Ishikawa (cell line): ENCODE results near the gene ADAM17.

Experiments
- CEBPB ChIP-seq: IDR thresholded peaks from 2 replicates; pipeline ENCODE4 v1.6.1; 2012
- CREB1 ChIP-seq: IDR thresholded peaks from 2 replicates; pipeline ENCODE4 v1.6.1; 2012; ENCODE audit warnings: low read depth
- EGR1 ChIP-seq: IDR thresholded peaks from 2 replicates; pipeline ENCODE4 v1.6.1; 2012
- EP300 ChIP-seq: IDR thresholded peaks from 2 replicates; pipeline ENCODE4 v1.6.1; 2012; ENCODE audit warnings: borderline replicate concordance
- FOXM1 ChIP-seq: IDR thresholded peaks from 2 replicates; pipeline ENCODE4 v1.6.1; 2012; ENCODE audit warnings: low read depth, borderline replicate concordance
- NFIC ChIP-seq: IDR thresholded peaks from 2 replicates; pipeline ENCODE4 v1.6.1; 2012
- RAD21 ChIP-seq: IDR thresholded peaks from 2 replicates; pipeline ENCODE4 v1.6.1; 2012; ENCODE audit warnings: low read depth
- TAF1 ChIP-seq: IDR thresholded peaks from 2 replicates; pipeline ENCODE4 v1.6.1; 2012; ENCODE audit warnings: low read depth, mild to moderate bottlenecking
- TEAD4 ChIP-seq: IDR thresholded peaks from 2 replicates; pipeline ENCODE4 v1.6.1; 2012
- USF1 ChIP-seq: IDR thresholded peaks from 2 replicates; pipeline ENCODE4 v1.6.1; 2012
- ZBTB7A ChIP-seq: IDR thresholded peaks from 2 replicates; pipeline ENCODE4 v1.6.1; 2012; ENCODE audit warnings: low read depth
- TF ChIP-seq, protein P1 (sequence below): IDR thresholded peaks from 2 replicates; pipeline ENCODE4 v1.6.1; 2012
- TF ChIP-seq, protein P2 (sequence below): IDR thresholded peaks from 2 replicates; pipeline ENCODE4 v1.6.1; 2012; ENCODE audit warnings: low read depth, mild to moderate bottlenecking

DNA sequence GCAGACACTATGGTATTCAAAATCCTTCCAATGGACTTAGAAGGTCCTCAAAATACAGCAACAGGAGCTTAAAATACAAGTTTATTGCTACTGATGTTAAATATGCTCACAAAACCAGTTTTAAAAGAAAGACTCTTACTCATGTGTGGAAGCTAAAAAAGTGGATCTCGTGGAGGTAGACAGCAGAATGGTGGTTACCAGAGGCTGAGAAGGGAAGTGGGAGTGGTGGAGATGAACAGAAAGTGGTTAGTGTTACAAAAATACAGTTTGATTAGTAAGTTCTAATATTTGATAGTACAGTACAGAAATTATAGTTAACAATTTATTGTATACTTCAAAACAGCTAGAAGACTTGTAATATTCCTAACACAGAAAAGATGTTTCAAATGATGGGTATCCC is 12.1 kb downstream of the ADAM17 start:
- no peak for TF ChIP-seq EP300
- TF ChIP-seq, protein P1, sequence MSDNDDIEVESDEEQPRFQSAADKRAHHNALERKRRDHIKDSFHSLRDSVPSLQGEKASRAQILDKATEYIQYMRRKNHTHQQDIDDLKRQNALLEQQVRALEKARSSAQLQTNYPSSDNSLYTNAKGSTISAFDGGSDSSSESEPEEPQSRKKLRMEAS: no peak
- TF ChIP-seq TAF1: no peak
- TF ChIP-seq USF1: no peak
- no peak for TF ChIP-seq RAD21
- no peak for TF ChIP-seq ZBTB7A
- TF ChIP-seq FOXM1: no peak
- TF ChIP-seq CREB1: no peak
- TF ChIP-seq, protein P2, sequence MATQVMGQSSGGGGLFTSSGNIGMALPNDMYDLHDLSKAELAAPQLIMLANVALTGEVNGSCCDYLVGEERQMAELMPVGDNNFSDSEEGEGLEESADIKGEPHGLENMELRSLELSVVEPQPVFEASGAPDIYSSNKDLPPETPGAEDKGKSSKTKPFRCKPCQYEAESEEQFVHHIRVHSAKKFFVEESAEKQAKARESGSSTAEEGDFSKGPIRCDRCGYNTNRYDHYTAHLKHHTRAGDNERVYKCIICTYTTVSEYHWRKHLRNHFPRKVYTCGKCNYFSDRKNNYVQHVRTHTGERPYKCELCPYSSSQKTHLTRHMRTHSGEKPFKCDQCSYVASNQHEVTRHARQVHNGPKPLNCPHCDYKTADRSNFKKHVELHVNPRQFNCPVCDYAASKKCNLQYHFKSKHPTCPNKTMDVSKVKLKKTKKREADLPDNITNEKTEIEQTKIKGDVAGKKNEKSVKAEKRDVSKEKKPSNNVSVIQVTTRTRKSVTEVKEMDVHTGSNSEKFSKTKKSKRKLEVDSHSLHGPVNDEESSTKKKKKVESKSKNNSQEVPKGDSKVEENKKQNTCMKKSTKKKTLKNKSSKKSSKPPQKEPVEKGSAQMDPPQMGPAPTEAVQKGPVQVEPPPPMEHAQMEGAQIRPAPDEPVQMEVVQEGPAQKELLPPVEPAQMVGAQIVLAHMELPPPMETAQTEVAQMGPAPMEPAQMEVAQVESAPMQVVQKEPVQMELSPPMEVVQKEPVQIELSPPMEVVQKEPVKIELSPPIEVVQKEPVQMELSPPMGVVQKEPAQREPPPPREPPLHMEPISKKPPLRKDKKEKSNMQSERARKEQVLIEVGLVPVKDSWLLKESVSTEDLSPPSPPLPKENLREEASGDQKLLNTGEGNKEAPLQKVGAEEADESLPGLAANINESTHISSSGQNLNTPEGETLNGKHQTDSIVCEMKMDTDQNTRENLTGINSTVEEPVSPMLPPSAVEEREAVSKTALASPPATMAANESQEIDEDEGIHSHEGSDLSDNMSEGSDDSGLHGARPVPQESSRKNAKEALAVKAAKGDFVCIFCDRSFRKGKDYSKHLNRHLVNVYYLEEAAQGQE: no peak
- TF ChIP-seq TEAD4: no peak
- TF ChIP-seq NFIC: no peak
- no peak for TF ChIP-seq EGR1
- no peak for TF ChIP-seq CEBPB
